Mucosa of descending colon (tissue), 3 donors: ENCODE data around the gene GPR132. TPM values are rescaled to one million over a fixed set of nuclear protein-coding genes. Genes with fewer than 3 reads are reported as not detected.

Experiments used
- ATAC-seq: fragments of 200-7000 bp; cut with Tn5 transposase; one replicate; pipeline ENCODE4 v1.9.1; 2020; ENCODE audit warnings: mild to moderate bottlenecking, moderate library complexity
- DNase-seq, 3 donors: peaks; one replicate each; pipeline ENCODE4 v3.0.0-alpha.2; 2020
- H3K36me3 ChIP-seq: fragments of 200-600 bp; one replicate; pipeline ENCODE4 v1.8.0; 2021; ENCODE audit warnings: low read depth, mild to moderate bottlenecking
- H3K4me1 ChIP-seq: fragments of 200-600 bp; one replicate; pipeline ENCODE4 v1.8.0; 2021; ENCODE audit warnings: low read depth, mild to moderate bottlenecking
- H3K4me3 ChIP-seq: fragments of 200-600 bp; one replicate; pipeline ENCODE4 v1.8.0; 2021; ENCODE audit warnings: mild to moderate bottlenecking
- H3K9me3 ChIP-seq: fragments of 200-600 bp; one replicate; pipeline ENCODE4 v1.8.0; 2021; ENCODE audit warnings: mild to moderate bottlenecking
- CTCF ChIP-seq: fragments of 200-600 bp; IDR thresholded peaks from one replicate; pipeline ENCODE4 v1.8.0; 2022; ENCODE audit warnings: antibody characterized with exemption, mild to moderate bottlenecking
- intact Hi-C, 2 donors: fragments of 100-400 bp; cut with DNase I in 1 of 2; cut with micrococcal nuclease in 1 of 2; formaldehyde crosslinking; loops; one replicate each; pipeline versions ENCODE4 v1.11.0 to v1.11.1; 2022; cut with DNase I, micrococcal nuclease
- total RNA-seq, 3 donors: library from RNA; stranded (reverse); fragmentation: NEBNext Ultra II Directional in 2 of 3; extraction: Animal tissue kit (Norgen Biotek cat#: 25700) in 2 of 3; gene quantifications; one replicate each; pipeline versions ENCODE4 v1.2.1 to v1.2.4, GENCODE V29; 2021 to 2023
- donor health status: DM: no; HTN: no; CAD: no; lungs with moderate emphysema.
- donor health status: DM: no; HTN: no; CAD: no.
- donor health status: DM: no; HTN: yes; CAD: no.

GPR132 gene
- total RNA-seq, 3 donors from 2014 or later, result 1.7 to 4.0 (median 3.1) TPM

DNA sequence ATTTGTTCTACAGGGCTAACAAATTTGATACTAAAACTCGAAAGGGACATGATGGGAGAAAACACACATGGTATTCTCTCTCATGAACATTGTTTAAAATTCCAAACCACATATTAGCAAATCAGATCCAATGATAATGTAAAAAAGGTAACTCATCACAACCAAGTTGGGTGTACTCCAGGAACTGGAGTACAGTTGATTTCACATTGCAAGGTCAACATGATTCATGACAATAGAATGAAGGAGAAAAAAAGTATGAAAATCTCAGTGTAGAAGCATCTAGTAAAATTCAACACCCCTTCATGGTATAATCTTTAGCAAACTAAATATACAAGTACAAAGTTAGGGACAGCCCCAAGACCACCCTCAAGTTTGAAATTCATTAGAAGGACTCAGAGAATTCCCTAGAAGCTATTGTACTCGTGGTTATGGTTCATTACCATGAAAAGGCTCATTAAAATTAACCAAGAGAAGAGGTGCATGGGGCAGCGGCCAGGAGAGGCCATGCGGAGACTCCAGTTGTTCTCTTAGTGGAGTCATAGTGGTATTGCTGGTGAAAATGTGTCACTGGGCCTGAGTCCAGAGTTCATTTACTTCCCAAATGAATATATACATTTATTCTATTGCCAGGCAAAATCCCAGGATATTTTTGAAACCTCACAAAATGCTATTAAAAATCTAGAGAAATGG is 41.3 kb downstream of the GPR132 start:
- intact Hi-C loops, result no loop called here
- DNase-seq, result no peak
- peaks cover 4% of the 10 kb centered on the region for H3K36me3 ChIP-seq
- no peak for TF ChIP-seq CTCF
- no peak overlapping the region for H3K4me3 ChIP-seq
- no peak for ATAC-seq
- peaks cover 19% of the 10 kb centered on the region for H3K4me1 ChIP-seq
- H3K9me3 ChIP-seq, result no peaks in the 10 kb centered on the region

DNA sequence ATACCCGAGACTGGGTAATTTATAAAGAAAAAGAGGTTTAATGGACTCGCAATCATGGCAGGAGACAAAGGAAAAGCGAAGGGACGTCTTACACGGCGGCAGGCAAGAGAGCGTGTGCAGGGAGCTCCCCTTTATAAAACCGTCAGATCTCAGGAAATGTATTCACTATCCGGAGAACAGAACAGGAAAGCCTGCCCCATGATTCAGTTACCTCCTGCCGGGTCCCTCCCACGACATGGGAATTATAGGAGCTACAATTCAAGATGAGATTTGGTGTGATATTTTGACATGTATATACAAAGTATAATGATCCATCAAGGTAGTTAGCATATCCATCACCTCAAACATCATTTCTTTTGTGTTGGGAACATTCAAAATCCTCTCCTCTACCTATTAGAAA is 42.1 kb downstream of the GPR132 start:
- ATAC-seq (no peak), DNase-seq (no peak)
- peaks cover 4% of the 10 kb centered on the region for H3K36me3 ChIP-seq
- H3K9me3 ChIP-seq, result no peaks in the 10 kb centered on the region
- no peak for TF ChIP-seq CTCF
- H3K4me1 ChIP-seq, result peaks cover 21% of the 10 kb centered on the region
- no peak overlapping the region for H3K4me3 ChIP-seq
- intact Hi-C loops, result no loop called here

DNA sequence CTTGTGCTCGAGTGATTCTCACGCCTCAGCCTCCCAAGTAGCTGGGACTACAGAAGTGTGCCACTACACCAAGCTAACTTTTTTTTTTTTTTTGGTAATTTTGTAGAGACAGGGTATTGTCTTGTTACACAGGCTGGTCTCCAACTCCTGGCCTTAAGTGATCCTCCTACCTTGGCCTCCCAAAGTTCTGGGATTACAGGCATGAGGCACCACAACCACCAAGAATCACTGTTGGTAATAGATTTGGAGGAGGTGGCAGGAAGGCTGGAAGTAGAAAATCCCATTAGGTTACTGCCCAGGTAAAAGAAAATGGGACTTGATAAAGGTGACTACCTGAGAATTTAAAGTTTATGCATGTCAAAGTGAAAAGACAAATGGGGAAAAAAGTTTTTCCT is 43.0 kb downstream of the GPR132 start:
- H3K4me3 ChIP-seq, result no peak overlapping the region

DNA sequence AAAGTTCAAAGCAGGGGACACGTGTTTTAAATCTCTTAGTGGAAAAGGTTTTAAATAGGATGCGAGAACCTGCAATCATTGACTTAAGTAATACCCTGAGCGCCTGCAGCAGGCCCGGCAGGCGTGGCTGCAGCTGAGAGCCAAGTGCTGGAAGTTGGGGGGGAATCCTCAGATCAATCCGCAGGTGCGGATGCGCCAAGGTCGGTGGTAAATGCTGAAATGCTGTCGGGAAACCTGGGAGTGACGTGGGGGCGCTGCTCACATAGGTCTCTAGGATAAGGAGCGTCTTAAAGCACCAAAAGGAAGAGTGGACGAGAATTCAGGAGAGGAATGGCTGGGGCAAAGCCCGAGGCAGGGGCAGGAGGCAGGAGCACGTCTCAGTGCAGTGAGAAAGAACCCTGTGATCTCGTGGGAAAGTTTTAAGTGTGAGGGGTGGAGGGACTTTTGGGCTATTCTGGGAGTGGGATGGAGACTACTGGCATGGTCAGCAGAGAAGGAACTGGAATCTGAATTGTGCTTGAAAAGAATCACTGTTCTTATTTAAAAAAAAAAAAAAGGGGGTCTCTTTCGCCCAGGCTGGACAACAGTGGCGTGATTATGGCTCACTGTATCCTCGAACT is 43.5 kb downstream of the GPR132 start:
- intact Hi-C loops, result no loop called here
- TF ChIP-seq CTCF, result no peak
- Histone ChIP-seq H3K9me3 (no peaks in the 10 kb centered on the region), H3K4me3 (peak overlapping the region; percentile 20), H3K4me1 (peaks cover 21% of the 10 kb centered on the region), H3K36me3 (peaks cover 4% of the 10 kb centered on the region)
- peak; percentile 25 for ATAC-seq
- peak; percentile 78 to 79 (median 78) for DNase-seq

More for the DNA sequence above, 43.0 kb downstream of the GPR132 start:
- peaks cover 21% of the 10 kb centered on the region for H3K4me1 ChIP-seq
- no peaks in the 10 kb centered on the region for H3K9me3 ChIP-seq
- DNase-seq (no peak), ATAC-seq (no peak)
- peaks cover 4% of the 10 kb centered on the region for H3K36me3 ChIP-seq
- no peak for TF ChIP-seq CTCF
- intact Hi-C loops, result no loop called here

GRCh38 chr14:105020815-105021655 is 44.2 kb downstream of the GPR132 start, which contains the start of gene CDCA4:
TSS of gene CDCA4 (minus strand) at chr14:105021083. CDS start at chr14:105011929, 9,154 bp downstream.
- Histone ChIP-seq H3K9me3 (no peaks in the 10 kb centered on the region), H3K4me3 (peak within 1 kb of the TSS; percentile 98), H3K4me1 (peaks cover 26% of the 10 kb centered on the region), H3K36me3 (peaks cover 4% of the 10 kb centered on the region)
- intact Hi-C loops, result no loop called here
- peak; percentile 93 for ATAC-seq
- peak; percentile 98 to 99 (median 98) for DNase-seq
- TF ChIP-seq CTCF, result no peak
